ENCODE results near the gene FOXE3.
A peak's percentile ranks its signal among the peaks of the same experiment; 100 is the strongest.

Gene FOXE3

GRCh38 chr1:47406966-47407365, 9.1 kb upstream of the FOXE3 start:
- no peak for DNase-seq

- no peak for DNase-seq
Measured at GRCh38 chr1:47407481-47407880, 8.6 kb upstream of the FOXE3 start.

GRCh38 chr1:47409311-47410067, 6.6 kb upstream of the FOXE3 start:
- no peak for DNase-seq

- no peak for DNase-seq
Measured at GRCh38 chr1:47410068-47410455, 6.0 kb upstream of the FOXE3 start.

- DNase-seq: no peak
Measured at GRCh38 chr1:47411436-47411835, 4.6 kb upstream of the FOXE3 start.

- DNase-seq: no peak
Measured at GRCh38 chr1:47412437-47412836, 3.6 kb upstream of the FOXE3 start.

GRCh38 chr1:47416319-47417169, 459 bp downstream of the FOXE3 start:
- DNase-seq: peak; percentile 58

GRCh38 chr1:47417170-47418044, 1.3 kb downstream of the FOXE3 start:
- DNase-seq: no peak

GRCh38 chr1:47418122-47418521, 2.0 kb downstream of the FOXE3 start:
- DNase-seq: no peak

GRCh38 chr1:47418681-47419325, 2.7 kb downstream of the FOXE3 start:
- DNase-seq: no peak

- no peak for DNase-seq
Measured at GRCh38 chr1:47420547-47420946, 4.5 kb downstream of the FOXE3 start.

- DNase-seq: no peak
Measured at GRCh38 chr1:47423872-47424271, 7.8 kb downstream of the FOXE3 start.

GRCh38 chr1:47424336-47424982, 8.4 kb downstream of the FOXE3 start:
- peak; percentile 75 for DNase-seq

GRCh38 chr1:47431534-47431933, 15.4 kb downstream of the FOXE3 start:
- no peak for DNase-seq

GRCh38 chr1:47432071-47433036, 16.3 kb downstream of the FOXE3 start:
- peak; percentile 59 for DNase-seq

GRCh38 chr1:47433037-47433421, 16.9 kb downstream of the FOXE3 start:
- no peak for DNase-seq

GRCh38 chr1:47433477-47434050, 17.5 kb downstream of the FOXE3 start:
- DNase-seq: no peak

- DNase-seq: no peak
Measured at GRCh38 chr1:47434051-47434842, 18.2 kb downstream of the FOXE3 start.

- DNase-seq: no peak
Measured at GRCh38 chr1:47435506-47436303, 19.6 kb downstream of the FOXE3 start.
